Measurements from ENCODE around the gene EDAR.

The EDAR gene

DNA sequence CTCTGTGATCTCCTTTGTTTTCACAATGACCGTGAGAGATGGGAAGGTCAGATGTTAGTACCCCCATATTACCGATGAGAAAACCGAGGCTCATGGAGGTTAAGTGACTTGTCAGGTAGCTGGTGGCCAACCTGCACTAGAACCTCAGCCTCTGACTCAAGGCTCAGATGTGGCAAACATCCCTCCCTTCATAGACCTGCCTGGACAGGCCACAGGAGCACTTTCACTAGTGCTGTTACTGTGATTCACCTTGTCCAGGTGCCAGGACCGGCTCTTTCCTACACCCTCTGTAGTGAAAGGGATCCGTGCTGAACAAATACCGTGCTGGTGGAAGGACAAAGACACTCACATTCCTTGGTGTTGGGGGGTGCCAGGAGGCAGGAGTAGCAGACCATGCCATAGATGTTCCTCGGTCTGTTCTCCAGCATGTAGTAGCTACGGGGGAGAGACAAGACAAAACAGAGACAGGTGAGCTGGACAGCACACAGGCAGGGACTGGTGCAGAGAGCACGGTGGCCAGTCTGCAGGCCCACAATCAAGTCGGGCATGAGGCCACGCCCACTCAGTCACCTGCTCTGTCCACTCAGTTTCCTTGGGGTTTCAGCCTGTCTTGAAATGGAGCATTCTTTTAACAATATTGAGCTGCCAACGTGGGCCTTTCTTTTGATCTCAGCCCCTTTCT, 65.9 kb downstream of the EDAR start:
- no peak for DNase-seq

DNA sequence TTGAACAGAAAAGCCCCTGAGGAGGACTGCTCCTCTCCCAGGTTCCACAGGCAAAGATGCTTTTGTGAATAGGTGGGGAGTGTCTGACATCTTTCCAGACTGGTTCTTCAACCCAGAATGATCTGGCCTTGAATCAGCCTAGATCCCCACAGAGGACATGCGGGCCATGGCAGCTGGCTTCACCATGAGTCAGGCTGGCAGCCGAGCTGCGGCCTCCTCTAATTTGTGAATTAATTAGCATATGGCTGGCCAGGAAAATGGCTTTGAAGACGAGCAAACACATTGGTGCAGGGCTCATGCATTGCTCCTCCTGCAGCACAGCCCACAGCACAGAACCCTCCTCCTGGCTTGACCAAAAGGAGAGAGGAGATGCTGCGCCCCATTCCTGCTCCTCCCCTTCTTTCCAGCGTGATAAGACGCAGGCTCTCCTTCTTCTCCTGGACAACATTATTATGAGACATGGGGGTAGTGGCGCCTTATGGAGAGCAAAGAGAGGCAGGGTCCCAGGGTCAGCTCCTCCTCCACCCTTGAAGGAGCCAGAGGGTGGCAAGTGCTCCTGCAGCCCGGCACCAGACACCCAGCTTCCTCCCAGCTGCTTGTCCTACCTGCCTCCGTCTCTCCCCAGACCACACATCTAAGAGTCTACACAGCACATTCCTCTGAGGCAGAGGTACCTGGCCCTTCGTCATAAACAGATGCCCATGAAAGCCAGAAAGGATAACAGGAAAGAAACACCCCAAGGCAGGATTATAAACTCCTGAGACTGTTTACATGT, 66.7 kb downstream of the EDAR start:
- DNase-seq = no peak

GRCh38 chr2:108921096-108922030, 67.7 kb downstream of the EDAR start:
- no peak for DNase-seq

DNA sequence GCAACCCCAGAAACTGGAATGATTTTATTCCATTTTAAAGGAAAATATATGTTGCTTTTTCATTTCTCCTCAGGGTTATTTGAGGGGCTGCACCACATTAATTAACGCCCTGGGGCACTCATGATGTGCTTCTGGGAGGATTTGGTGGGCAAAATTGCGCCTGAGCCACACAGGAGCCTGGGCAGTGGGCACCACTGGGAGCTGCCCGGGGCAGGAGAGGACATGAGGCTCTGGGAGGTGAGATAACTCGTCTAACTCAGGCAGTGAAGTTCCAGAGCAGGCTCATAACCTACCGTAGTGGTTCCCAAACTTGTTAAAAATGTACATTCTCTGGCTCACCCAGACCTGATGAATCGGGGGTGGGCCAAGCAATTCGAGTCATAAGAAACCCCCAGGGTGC, 68.3 kb downstream of the EDAR start:
- no peak for DNase-seq

- no peak for DNase-seq
Measured at GRCh38 chr2:108919571-108920373, 69.2 kb downstream of the EDAR start.

- no peak for DNase-seq
Measured at GRCh38 chr2:108918941-108919341, 70.1 kb downstream of the EDAR start.

DNA sequence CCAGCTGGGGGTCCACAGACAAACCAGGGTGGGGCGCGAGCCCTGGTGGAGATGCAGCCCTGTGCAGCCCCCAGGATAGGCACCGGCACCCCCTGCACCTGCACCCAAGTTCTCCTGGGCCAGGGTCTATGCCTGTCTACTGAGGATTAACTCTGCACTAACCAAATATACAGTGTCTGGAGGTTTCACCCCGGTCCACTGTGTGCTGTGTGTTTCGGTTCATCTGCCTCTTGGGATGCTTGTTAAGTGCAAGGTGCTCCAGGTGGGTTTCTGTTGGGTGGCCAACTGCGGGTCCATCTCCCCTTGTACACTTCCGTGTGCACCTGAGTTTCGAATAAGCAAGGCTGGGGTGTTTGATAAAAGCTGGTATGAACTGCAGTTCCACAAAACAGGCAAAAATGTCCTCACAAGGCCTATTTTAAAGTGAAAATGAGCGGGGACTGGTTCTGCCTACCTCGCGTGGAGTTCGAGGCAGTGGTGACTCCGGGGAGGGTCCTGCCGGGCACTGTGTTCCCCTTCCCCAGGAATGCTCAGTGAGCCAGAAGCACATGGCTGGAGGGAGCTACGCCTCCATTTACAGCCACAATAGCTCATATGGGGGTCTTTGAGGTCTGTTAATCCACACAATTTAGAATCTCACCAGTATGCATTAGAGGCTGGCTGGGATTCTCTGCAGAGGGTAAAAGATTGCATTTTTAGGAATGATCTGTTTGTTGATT, 70.7 kb downstream of the EDAR start:
- DNase-seq = no peak

DNA sequence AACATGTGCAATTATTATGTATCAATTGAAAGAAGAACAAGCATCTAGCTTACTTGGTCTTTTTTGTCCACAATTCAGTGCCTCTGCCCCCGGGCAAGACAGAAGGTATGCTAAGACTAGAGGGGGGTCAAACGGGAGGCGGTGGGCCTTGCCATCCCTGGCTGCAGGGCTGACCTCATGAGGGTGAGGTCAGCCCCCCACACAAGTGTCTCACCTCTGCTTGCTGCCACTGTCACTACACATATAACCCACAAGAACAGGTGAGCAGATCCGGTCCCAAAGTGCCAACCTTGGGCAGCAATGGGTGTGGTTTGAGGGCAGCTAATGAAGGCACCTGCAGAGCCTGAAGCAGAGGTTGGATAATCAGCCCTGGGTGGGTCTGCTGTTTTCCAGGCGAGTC, 71.5 kb downstream of the EDAR start:
- no peak for DNase-seq

GRCh38 chr2:108916796-108917421, 72.1 kb downstream of the EDAR start:
- DNase-seq = no peak

DNA sequence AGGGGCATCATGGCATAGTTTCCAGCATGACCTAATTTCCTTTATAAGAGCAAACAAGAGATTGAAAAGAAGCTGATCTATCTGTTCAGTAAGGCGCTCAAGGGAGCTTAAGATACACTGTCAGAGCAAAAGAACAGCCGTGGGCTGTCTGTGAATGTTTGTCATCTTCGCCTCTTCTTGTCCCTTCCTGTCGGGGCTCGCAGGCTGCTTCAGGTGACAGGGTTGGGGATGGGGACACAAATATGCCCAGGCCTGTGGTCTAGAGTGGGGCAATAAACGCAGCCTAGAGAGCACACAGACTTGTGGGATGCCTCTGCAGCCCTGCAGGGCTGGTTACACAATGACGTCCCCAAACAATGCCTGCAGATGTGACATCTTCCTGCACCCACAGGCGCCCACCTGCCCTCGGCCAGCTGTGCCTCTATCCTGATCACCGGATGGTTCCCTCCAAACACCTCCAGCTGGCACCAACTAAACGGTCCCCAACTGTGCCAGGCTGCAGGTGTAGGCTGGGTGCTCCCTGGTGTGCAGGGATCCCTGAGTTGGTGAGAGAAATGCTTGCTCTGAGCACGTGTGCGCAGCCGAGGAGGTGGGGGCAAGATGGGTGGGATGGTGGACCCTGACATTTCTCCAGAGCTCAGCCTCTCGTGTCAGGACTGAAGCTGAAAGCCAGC, 72.8 kb downstream of the EDAR start:
- no peak for DNase-seq

- no peak for DNase-seq
Measured at GRCh38 chr2:108912629-108912902, 76.5 kb downstream of the EDAR start.

DNA sequence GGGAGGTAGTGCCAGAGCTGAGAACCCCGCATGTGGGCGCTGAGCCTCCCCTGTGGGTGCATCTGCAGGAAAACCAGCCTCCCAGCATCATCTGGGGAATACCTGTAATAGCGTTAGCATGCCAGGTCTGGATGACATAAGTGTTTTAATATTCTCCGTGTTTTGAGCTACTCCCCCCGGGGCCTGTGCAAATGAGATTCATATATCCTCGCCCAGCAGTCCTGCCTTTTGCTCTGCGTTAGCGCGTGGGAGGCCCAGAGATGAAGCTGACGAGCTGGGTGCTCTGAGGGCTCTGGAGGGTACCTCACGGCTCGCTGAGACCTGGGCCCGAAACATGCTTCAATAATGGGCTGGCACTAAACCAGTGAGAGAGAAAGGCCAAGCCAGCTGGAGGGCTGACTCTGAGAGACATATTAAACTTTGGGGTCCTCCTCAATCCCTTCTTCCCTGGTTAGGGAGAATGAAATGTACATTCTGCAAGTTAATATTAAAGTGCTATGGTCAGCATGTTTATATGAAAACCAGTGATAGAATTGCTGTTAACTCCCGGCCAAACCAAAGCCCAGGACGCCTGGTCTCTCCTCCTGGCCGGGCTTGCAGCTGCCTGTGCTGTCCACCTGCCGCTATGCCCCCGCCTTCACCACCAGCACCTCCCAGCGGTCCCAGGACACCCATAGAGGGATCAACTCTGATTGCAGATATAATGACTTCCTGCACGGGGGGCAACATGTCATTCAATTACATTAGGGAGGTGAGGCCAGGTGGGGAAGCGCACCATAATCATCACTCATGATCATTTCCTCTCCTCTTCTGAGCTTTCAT, 77.0 kb downstream of the EDAR start:
- no peak for DNase-seq

DNA sequence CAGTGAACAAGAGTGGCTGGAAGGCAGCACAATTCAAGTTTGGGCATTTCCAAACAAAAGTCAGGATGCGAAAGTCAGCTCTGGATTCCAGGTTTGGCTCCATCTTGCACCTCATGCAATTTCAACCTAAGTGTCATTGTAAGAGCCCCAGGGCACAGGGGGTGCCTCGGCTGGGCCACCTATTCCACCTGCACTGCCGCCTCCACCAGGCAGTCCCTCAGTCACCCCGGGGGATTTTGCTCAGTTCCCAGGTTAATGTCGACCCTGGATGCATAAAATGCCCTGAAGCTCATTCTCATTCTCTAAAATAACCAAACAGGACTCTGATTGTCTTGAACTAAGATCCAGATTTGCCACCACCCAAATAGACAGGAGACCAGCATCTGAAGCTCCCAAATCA, 77.6 kb downstream of the EDAR start:
- no peak for DNase-seq

DNA sequence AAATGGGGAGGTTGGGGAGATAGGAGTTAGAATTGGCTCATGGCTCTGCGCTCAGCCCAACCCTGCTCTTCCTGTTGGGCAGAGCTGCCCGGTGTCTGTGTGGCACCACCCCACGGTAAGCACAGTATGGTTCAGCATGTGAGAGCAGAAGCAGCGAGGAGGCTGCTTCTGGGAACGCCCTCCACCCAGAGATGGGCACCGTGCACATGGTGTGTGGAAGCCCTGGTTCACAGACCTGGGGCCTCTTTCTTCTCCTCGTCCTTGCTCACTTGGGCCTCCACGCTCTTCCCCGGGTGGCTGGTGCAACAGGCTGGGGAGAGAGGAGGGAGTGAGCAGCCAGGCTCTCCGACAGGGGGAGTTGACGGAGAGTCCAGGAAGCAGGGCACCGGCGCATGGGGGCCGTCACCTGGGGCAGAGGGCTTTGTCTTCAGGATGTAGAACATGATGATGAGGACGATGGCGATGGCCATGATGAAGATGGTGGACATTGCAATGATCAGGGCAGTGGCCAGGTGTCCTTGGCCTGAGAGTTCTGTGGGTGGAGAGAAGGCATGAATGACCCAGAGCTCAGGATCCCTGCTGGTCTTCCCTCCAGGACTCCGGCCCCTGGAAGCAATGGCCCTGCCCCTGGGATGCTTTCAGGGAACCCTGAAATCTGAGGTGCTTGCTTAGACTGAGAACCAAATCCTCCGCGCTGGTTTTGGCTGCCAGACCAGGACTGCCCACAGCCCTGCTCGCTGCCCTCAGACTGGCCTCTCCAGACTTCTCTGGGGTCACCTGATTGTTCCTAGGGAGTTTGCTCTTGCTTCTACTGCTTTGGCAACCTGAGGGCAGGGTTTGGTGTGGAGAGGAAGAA, 78.3 kb downstream of the EDAR start:
- no peak for DNase-seq

GRCh38 chr2:108910011-108910431, 79.0 kb downstream of the EDAR start:
- DNase-seq = no peak

GRCh38 chr2:108909275-108909823, 79.7 kb downstream of the EDAR start:
- DNase-seq = no peak

- no peak for DNase-seq
Measured at GRCh38 chr2:108908713-108909070, 80.3 kb downstream of the EDAR start.

- DNase-seq = no peak
Measured at GRCh38 chr2:108907822-108908712, 81.0 kb downstream of the EDAR start.

Measured in NCI-H1048 (cell line).